GM10847 (cell line): ENCODE results near the gene ARHGAP28.

ENCODE experiments used
- POLR2A ChIP-seq: IDR thresholded peaks from 2 replicates; pipeline ENCODE4 v1.6.1; 2011; ENCODE audit not compliant: insufficient read length; ENCODE audit errors: extremely low read depth

The ARHGAP28 gene

DNA sequence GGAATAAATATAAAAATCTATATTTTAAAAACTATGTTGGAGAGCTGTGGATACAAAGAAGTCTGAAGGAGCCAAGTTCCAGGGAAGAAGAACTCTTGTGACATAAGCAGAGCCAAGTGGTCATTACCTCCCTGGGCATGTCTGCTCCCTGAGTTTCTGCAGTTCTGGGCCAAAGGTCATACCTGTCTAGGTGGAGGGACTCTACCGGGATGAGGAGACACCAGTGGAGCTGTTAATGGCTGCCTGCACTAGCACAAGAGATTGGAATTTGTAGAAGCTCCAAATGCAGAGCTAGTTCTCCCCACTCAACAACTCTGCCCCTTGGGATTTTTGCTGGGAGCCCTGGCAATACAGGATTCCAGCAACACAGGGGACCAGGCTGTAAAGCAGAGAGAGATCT lies 89.8 kb downstream of the ARHGAP28 start:
- TF ChIP-seq POLR2A = no peak

DNA sequence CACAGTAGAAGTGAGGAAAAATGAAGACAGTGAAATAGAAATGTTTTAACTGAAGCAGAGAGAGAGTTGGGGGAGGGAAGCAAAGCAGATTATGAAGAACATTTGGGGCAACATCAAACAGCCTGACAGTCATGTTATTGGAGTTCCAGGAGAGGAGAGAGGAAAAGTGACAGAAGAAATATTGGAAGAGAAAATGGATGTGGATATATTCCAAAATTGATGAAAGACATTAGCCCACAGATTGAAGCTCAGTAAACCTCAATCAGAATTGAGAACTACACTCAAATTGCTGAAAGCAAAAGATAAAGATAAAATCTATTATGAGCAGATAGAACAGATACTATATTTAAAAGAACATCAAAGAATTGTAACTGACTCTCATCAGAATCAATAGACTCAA lies 90.8 kb downstream of the ARHGAP28 start:
- TF ChIP-seq POLR2A = no peak

DNA sequence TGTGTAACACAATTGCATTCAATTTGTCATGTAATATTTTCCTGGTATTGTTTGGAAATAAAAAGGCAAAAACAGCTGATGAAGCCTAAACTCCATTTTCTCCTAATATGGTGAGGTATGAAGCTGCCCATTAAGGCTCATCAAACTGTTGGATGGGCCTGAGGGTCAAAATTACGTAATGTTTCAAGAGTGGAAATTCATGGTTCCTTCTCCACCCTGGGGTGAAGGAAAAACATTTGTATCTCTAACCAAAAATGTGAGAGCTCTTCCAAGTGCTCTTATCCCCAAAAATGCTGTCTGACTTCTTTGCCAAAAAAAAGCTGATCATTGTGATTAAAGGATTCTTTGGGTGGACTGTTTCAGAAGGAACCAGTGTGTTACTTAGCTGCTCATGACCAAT lies 91.8 kb downstream of the ARHGAP28 start:
- no peak for TF ChIP-seq POLR2A

DNA sequence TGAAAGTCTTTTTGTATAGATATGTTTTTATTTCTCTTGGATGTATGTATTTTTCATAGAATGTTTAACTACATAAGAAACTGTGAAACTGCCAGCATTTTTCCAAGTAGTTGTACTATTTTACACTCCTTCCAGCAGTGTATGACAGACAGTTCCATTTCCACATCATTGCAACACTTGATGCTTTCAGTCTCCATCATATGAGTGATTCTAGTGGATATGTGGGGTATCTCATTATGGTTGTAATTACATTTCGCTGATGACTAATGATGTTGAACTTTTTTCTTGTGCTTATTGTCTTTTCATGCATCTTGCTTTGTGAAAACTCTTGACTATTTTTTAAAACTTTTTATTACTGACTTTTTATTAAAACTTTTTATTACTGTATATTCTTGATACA lies 101.4 kb downstream of the ARHGAP28 start:
- TF ChIP-seq POLR2A = no peak

DNA sequence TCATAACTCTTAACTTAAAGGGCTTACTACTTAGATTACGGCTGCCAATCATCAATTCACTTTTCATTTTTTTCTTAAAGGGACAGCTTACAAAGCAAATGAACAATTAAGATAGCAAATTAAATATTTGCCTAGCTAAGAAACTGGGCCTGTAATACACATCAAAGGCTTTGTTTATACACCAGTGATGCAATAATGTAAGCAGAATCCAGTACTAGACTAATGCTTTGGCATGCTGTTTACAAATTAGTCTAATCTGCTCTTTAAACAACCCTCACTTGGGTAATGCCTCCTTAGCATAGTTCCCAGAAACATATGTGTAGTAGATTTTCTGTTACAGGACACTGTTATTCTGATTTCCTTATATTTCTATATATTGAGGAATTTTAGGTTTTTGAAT lies 105.8 kb downstream of the ARHGAP28 start:
- TF ChIP-seq POLR2A = no peak

DNA sequence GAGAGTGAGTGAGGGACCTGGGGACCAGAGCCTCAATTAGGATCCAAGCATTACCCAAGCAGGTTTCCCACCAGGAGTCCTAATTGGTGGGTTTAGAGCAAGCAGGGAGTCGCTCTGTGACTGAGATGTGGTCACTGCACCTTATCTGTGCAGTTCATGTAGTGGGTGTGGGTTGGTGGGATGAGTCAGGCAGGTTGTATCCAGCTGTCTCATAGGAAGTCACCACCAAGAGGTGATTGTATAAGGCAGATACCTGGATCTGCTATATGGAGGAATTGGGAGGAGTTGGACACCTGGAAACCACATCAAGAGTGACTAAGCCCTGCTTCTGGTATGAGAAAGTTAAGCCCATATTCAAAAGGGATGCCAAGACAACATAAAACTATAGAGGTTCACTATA lies 106.8 kb downstream of the ARHGAP28 start:
- no peak for TF ChIP-seq POLR2A

DNA sequence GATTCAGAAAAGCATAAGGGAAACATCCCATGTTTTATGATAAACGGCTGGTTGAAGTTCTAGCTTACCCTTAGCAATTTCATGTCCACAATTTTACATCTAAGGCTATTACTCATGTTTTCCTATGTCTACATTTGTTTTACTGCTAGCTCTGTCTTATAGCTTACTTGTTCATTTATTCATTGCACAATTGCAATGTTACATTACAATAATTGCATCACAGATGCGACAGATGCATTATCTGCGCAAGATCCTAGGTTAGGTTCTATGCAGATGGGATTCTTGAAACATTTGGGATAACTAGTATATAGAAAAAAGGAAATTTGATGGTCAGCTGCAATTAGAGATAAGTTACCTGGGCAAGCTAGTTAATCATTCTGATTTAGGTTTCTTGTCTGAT lies 108.4 kb downstream of the ARHGAP28 start:
- no peak for TF ChIP-seq POLR2A

DNA sequence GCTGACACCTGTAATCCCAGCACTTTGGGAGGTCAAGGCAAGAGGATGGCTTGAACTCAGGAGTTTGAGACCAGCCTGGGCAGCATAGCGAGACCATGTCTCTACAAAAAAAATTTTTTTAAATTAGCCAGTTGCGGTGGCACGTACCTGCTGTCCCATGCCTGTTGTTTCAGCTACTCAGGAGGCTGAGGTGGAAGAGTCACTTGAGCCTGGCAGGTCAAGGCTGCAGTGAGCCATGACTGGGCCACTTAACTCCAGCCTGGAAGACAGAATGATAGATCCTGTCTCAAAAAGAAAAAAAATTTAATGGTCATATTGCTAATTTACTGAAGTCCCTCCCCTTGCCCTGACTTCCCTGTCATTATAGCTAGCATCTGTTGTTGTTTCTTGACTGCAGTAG lies 112.6 kb downstream of the ARHGAP28 start:
- TF ChIP-seq POLR2A = no peak

DNA sequence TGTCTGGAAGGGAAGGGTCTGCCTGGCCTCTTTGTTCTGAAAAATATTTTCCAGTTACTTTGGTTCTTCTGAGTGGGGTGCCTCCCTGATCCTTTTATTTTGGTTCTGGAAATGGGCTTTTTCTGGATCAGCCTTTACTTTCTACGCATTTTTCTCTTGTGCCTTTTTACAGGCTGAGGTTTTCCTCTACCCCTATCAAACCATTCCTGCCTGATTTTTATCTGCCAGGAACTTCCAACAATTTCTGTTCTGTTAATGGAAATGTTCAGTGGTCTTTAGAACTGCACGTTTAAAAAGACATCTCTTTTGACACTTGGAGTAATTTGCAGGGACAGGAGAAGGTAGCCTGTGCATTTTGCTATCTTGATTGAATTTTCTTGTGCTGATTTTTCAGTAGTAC lies 113.8 kb downstream of the ARHGAP28 start:
- no peak for TF ChIP-seq POLR2A

DNA sequence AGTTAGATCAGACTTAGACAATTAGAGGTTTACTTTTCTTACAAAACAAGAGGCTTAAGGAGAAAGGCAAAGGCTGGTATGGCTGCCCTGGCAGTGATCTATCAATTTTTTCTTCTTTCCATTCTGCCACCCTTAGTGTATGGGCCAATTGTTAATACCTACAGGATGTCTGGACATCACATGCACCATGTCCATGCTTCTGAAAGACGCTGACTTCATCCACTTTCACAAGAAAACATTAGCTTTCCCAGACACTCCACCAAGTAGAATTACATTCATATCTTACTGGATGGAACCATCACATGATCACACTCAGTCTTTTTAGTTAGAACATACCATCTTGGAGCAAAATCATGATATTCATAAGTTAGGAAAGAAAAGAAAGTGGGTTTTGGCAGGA lies 120.9 kb downstream of the ARHGAP28 start:
- no peak for TF ChIP-seq POLR2A

DNA sequence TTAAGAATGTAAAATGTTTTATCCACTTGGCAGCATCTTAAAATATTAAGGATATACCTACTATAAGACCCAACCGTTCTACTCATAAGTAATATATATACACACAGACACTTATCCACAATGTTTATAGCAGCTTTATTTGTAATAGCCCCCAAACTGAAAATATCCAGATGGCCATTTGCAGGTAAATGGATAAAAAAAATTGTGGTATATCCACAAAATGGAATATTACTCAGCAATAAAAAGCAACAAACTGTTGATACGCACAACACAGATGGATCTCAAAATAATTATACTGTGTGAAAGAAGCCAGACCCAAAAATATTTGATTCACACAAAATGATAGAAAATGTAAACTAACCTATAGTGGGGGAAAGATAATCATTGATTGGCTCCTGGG lies 122.0 kb downstream of the ARHGAP28 start:
- no peak for TF ChIP-seq POLR2A

DNA sequence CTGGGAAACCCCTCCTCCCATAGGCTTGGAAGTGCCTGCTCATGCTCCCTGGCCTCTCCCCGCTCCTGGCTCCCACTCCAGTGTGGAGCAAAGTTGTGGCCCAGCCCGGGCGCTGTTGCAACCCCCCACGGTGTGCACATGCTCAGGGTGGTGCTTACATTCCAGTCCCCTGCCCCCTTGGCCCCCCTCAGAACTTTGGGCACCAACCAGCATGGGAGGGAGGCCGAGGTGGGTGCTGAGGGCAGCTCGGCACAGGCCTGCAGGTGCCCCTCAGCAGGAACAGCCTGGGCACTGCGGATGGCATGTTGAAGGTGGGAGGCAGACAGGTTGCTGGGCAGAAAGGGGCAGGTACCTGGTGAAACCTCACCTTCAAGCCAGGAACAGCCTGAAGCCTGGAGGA lies 125.3 kb downstream of the ARHGAP28 start:
- no peak for TF ChIP-seq POLR2A

DNA sequence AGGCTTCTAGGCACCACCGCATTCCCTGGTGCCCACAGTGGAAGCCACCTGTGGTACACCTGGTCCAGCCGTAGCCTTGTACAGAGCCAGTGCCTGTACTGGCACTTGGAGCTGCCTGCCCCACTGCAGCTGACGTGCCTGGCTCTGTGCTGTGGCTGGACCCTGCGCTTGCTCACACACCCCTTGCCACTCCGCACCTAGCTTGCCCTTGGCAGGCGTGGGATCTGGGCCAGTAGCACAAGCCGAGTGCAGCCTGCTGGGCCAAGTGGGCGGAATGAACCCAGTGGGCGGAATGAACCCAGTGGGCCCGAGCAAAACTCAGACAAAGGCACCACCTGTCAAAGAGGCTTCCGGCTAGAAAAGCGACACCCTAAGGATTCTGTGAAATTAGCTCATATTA lies 126.3 kb downstream of the ARHGAP28 start:
- no peak for TF ChIP-seq POLR2A

DNA sequence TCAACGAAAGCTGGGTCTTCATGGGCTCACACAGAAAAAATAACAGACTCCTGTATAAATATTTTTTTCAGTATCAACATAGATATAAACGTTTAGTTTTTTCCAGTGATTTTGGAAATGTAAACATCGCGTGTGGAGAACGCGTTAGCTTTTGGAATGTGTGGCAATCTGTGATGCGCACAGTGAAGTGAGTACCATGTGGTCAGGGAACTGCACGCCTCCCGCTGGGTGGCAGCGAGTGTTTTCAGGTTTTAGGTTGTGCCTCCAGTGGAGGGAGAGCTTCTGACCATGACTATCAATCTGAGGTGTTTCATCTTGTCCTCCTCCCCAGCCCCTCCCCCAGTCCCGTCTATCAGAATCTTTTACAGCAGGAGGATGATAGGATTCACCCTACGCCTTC lies 127.8 kb downstream of the ARHGAP28 start:
- no peak for TF ChIP-seq POLR2A

DNA sequence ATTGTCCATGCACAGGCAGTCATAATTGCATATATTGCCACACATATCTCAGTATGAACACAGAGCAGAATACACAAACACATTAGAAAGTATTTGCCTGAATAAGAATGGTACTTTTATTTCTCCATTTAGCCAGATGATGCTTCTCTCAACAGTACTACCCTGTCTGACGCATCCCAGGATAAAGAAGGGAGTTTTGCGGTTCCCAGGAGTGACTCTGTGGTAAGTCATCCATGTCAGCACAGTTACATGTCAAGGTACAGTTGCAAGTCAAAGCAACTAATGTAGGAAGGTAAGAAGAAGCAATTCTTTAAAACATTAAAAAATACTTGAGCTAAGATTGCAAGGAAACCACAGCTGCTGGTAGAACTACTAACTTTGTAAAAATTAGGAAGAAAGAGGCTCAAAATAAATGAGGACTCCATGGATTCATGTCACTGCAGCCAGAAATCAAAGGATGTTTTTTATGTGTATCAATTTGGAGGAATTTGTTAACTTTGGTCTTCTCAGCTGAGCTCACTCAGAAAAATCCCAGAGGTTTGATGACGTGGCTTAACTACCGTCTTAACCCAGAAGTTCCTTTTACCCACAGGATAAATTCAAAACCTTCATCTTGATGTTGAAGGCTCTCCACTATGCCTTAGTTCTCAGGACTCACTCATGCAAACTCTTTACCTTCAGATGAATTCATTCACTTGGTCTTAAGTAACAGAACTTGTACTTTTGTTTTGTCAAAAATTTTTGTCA lies 130.3 kb downstream of the ARHGAP28 start:
- no peak for TF ChIP-seq POLR2A

DNA sequence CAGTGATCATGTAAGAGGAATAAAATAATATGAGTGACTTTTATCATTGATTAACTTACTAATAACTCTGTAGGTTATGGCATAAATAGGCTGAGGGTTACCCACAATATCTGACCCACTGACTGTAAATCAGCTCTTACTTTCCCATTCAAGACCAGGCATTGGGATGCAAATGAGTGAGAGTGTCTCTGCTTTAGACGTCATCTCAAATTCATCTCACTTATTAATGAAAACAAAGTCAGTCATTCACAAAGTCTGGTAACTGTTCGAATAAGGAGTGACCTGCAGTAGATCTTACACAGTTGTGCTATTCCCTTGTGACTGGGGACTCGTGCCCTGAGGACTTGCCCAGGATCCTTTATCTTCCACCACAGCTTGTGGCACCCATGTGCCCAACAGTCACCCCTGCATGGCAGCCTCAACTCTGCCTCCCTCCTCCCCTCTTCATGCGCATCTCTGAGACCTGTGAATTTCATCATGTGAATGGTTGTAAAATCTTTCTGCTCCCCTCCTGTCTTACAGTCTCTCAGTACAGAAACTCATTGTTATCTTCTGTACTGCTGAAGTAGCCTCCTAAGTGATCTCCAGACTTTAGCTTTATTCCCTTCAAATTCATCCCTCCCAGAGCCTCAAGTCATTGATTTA lies 131.4 kb downstream of the ARHGAP28 start:
- TF ChIP-seq POLR2A = no peak

DNA sequence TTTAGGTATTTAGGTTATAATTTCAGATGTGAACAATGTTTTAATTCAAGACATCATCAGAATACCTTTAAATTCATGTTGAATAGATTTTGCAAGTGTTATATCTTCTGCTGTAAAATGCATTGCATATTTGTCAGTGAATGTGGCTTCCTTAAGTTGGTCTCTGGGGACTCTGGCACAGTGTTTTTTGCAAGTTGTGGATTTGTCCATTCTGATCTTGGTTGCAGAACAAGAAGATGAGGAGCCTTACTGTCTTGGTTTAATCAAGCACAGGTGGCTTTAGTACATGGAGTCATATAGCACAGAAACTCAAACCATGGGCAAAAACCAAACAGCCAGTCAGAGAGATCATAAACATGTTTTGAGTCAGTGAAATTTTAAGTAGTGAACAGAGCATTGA lies 135.7 kb downstream of the ARHGAP28 start:
- no peak for TF ChIP-seq POLR2A
